ENCODE measurements around the gene GRIK1. TPM values are rescaled to one million over a fixed set of nuclear protein-coding genes. Genes with fewer than 3 reads are reported as not detected.

The GRIK1 gene
- total RNA-seq, 1 experiment from 2014 or later, result not detected

GRCh38 chr21:29682800-29683199, 257.0 kb downstream of the GRIK1 start:
- Histone ChIP-seq H3K4me3 (ENCODE audit: insufficient read depth, low read depth, low read length) (no peak overlapping the region), H3K36me3 (replicated peaks; ENCODE audit: control insufficient read depth, insufficient read depth, low read length) (no peaks in the 10 kb centered on the region), H3K27me3 (ENCODE audit: control insufficient read depth, insufficient read depth, low read length) (no peaks in the 10 kb centered on the region)
- DNase-seq, result no peak

GRCh38 chr21:29680273-29680672, 259.5 kb downstream of the GRIK1 start:
- H3K27me3 ChIP-seq (ENCODE audit: control insufficient read depth, insufficient read depth, low read length), result no peaks in the 10 kb centered on the region
- DNase-seq, result no peak
- H3K4me3 ChIP-seq (ENCODE audit: insufficient read depth, low read depth, low read length), result no peak overlapping the region

GRCh38 chr21:29678626-29679025, 261.2 kb downstream of the GRIK1 start:
- no peak for DNase-seq
- H3K27me3 ChIP-seq (ENCODE audit: control insufficient read depth, insufficient read depth, low read length), result no peaks in the 10 kb centered on the region
- H3K4me3 ChIP-seq (ENCODE audit: insufficient read depth, low read depth, low read length), result no peak overlapping the region
- no peaks in the 10 kb centered on the region for H3K36me3 ChIP-seq (replicated peaks; ENCODE audit: control insufficient read depth, insufficient read depth, low read length)

More at GRCh38 chr21:29680273-29680672, 259.5 kb downstream of the GRIK1 start:
- no peaks in the 10 kb centered on the region for H3K36me3 ChIP-seq (replicated peaks; ENCODE audit: control insufficient read depth, insufficient read depth, low read length)

GRCh38 chr21:29677326-29677725, 262.5 kb downstream of the GRIK1 start:
- DNase-seq, result no peak
- H3K27me3 ChIP-seq (ENCODE audit: control insufficient read depth, insufficient read depth, low read length), result no peaks in the 10 kb centered on the region
- no peak overlapping the region for H3K4me3 ChIP-seq (ENCODE audit: insufficient read depth, low read depth, low read length)
- H3K36me3 ChIP-seq (replicated peaks; ENCODE audit: control insufficient read depth, insufficient read depth, low read length), result no peaks in the 10 kb centered on the region

GRCh38 chr21:29676395-29676794, 263.4 kb downstream of the GRIK1 start:
- no peaks in the 10 kb centered on the region for H3K27me3 ChIP-seq (ENCODE audit: control insufficient read depth, insufficient read depth, low read length)
- no peak for DNase-seq
- no peaks in the 10 kb centered on the region for H3K36me3 ChIP-seq (replicated peaks; ENCODE audit: control insufficient read depth, insufficient read depth, low read length)
- H3K4me3 ChIP-seq (ENCODE audit: insufficient read depth, low read depth, low read length), result no peak overlapping the region

GRCh38 chr21:29675451-29675850, 264.3 kb downstream of the GRIK1 start:
- DNase-seq, result no peak
- Histone ChIP-seq H3K27me3 (ENCODE audit: control insufficient read depth, insufficient read depth, low read length) (no peaks in the 10 kb centered on the region), H3K4me3 (ENCODE audit: insufficient read depth, low read depth, low read length) (no peak overlapping the region), H3K36me3 (replicated peaks; ENCODE audit: control insufficient read depth, insufficient read depth, low read length) (no peaks in the 10 kb centered on the region)

- Histone ChIP-seq H3K36me3 (replicated peaks; ENCODE audit: control insufficient read depth, insufficient read depth, low read length) (no peaks in the 10 kb centered on the region), H3K27me3 (ENCODE audit: control insufficient read depth, insufficient read depth, low read length) (no peaks in the 10 kb centered on the region), H3K4me3 (ENCODE audit: insufficient read depth, low read depth, low read length) (no peak overlapping the region)
- no peak for DNase-seq
Measured at GRCh38 chr21:29674343-29674742, 265.5 kb downstream of the GRIK1 start.

GRCh38 chr21:29673096-29673610, 266.6 kb downstream of the GRIK1 start:
- no peaks in the 10 kb centered on the region for H3K27me3 ChIP-seq (ENCODE audit: control insufficient read depth, insufficient read depth, low read length)
- H3K36me3 ChIP-seq (replicated peaks; ENCODE audit: control insufficient read depth, insufficient read depth, low read length), result no peaks in the 10 kb centered on the region
- H3K4me3 ChIP-seq (ENCODE audit: insufficient read depth, low read depth, low read length), result no peak overlapping the region

GRCh38 chr21:29671728-29672127, 268.1 kb downstream of the GRIK1 start:
- H3K36me3 ChIP-seq (replicated peaks; ENCODE audit: control insufficient read depth, insufficient read depth, low read length), result no peaks in the 10 kb centered on the region

More at GRCh38 chr21:29673096-29673610, 266.6 kb downstream of the GRIK1 start:
- no peak for DNase-seq

GRCh38 chr21:29670228-29670627, 269.6 kb downstream of the GRIK1 start:
- no peak overlapping the region for H3K4me3 ChIP-seq (ENCODE audit: insufficient read depth, low read depth, low read length)
- no peak for DNase-seq
- no peaks in the 10 kb centered on the region for H3K36me3 ChIP-seq (replicated peaks; ENCODE audit: control insufficient read depth, insufficient read depth, low read length)
- no peaks in the 10 kb centered on the region for H3K27me3 ChIP-seq (ENCODE audit: control insufficient read depth, insufficient read depth, low read length)

More at GRCh38 chr21:29671728-29672127, 268.1 kb downstream of the GRIK1 start:
- Histone ChIP-seq H3K4me3 (ENCODE audit: insufficient read depth, low read depth, low read length) (no peak overlapping the region), H3K27me3 (ENCODE audit: control insufficient read depth, insufficient read depth, low read length) (no peaks in the 10 kb centered on the region)
- DNase-seq, result no peak

- Histone ChIP-seq H3K4me3 (ENCODE audit: insufficient read depth, low read depth, low read length) (no peak overlapping the region), H3K36me3 (replicated peaks; ENCODE audit: control insufficient read depth, insufficient read depth, low read length) (no peaks in the 10 kb centered on the region), H3K27me3 (ENCODE audit: control insufficient read depth, insufficient read depth, low read length) (no peaks in the 10 kb centered on the region)
- DNase-seq, result no peak
Measured at GRCh38 chr21:29669416-29669815, 270.4 kb downstream of the GRIK1 start.

GRCh38 chr21:29667651-29668050, 272.1 kb downstream of the GRIK1 start:
- Histone ChIP-seq H3K27me3 (ENCODE audit: control insufficient read depth, insufficient read depth, low read length) (no peaks in the 10 kb centered on the region), H3K36me3 (replicated peaks; ENCODE audit: control insufficient read depth, insufficient read depth, low read length) (no peaks in the 10 kb centered on the region), H3K4me3 (ENCODE audit: insufficient read depth, low read depth, low read length) (no peak overlapping the region)
- DNase-seq, result no peak

- Histone ChIP-seq H3K27me3 (ENCODE audit: control insufficient read depth, insufficient read depth, low read length) (no peaks in the 10 kb centered on the region), H3K36me3 (replicated peaks; ENCODE audit: control insufficient read depth, insufficient read depth, low read length) (no peaks in the 10 kb centered on the region), H3K4me3 (ENCODE audit: insufficient read depth, low read depth, low read length) (no peak overlapping the region)
- DNase-seq, result no peak
Measured at GRCh38 chr21:29664615-29665014, 275.2 kb downstream of the GRIK1 start.

- no peak overlapping the region for H3K4me3 ChIP-seq (ENCODE audit: insufficient read depth, low read depth, low read length)
- no peak for DNase-seq
Measured at GRCh38 chr21:29661672-29662442, 277.9 kb downstream of the GRIK1 start.

GRCh38 chr21:29660047-29660720, 279.6 kb downstream of the GRIK1 start:
- Histone ChIP-seq H3K27me3 (ENCODE audit: control insufficient read depth, insufficient read depth, low read length) (no peaks in the 10 kb centered on the region), H3K36me3 (replicated peaks; ENCODE audit: control insufficient read depth, insufficient read depth, low read length) (no peaks in the 10 kb centered on the region), H3K4me3 (ENCODE audit: insufficient read depth, low read depth, low read length) (no peak overlapping the region)
- no peak for DNase-seq

More at GRCh38 chr21:29661672-29662442, 277.9 kb downstream of the GRIK1 start:
- no peaks in the 10 kb centered on the region for H3K27me3 ChIP-seq (ENCODE audit: control insufficient read depth, insufficient read depth, low read length)
- H3K36me3 ChIP-seq (replicated peaks; ENCODE audit: control insufficient read depth, insufficient read depth, low read length), result no peaks in the 10 kb centered on the region
